Duodenal mucosa (tissue), 2 donors: Measurements from ENCODE around the gene ACBD4.

Source experiments
- H3K27ac ChIP-seq: one replicate; pipeline ENCODE4 v1.7.0; 2013; ENCODE audit warnings: low read depth, low read length
- H3K27me3 ChIP-seq, 2 donors: one replicate each; pipeline ENCODE4 v1.7.0; 2013; ENCODE audit warnings: low read length in 2 of 2, control low read depth in 1 of 2; ENCODE audit not compliant: insufficient read depth in 2 of 2, control insufficient read depth in 1 of 2
- H3K36me3 ChIP-seq, 2 donors: one replicate each; pipeline ENCODE4 v1.7.0; 2013; ENCODE audit warnings: low read length in 2 of 2, control low read depth in 1 of 2; ENCODE audit not compliant: insufficient read depth in 2 of 2, control insufficient read depth in 1 of 2
- H3K4me1 ChIP-seq, 2 donors: one replicate each; pipeline ENCODE4 v1.7.0; 2013; ENCODE audit warnings: low read length in 2 of 2, control low read depth in 1 of 2; ENCODE audit not compliant: insufficient read depth in 2 of 2, control insufficient read depth in 1 of 2
- H3K4me3 ChIP-seq, 2 donors: one replicate each; pipeline ENCODE4 v1.7.0; 2013; ENCODE audit warnings: low read length in 2 of 2, low read depth in 1 of 2
- H3K9ac ChIP-seq, 2 donors: one replicate each; pipeline ENCODE4 v1.7.0; 2013; ENCODE audit warnings: low read length in 2 of 2, low read depth in 1 of 2
- H3K9me3 ChIP-seq, 2 donors: one replicate each; pipeline ENCODE4 v1.7.0; 2013; ENCODE audit warnings: low read length in 2 of 2, control low read depth in 1 of 2; ENCODE audit not compliant: control insufficient read depth in 1 of 2

ACBD4 gene

DNA sequence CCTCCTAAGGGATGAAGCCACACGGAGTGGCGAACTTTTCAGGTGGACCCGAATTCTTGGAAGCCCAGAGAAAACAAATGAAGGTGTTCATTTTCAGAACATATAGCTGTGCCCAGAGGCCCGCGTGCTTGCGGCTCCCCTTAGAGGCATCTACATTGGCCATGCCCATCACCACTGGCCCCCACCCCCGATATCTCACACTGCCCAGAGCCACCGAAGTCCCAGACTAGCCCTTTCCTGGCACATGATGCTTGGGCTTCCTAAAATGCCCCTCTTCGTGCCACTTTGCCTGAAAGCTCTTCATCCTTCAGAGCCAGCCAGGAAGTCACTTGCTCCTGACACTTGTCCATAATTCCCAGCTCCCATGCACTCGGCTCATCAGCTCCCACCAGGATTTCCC, 10.7 kb downstream of the ACBD4 start:
- Histone ChIP-seq H3K27me3 (no peaks in the 10 kb centered on the region), H3K9ac (no peak overlapping the region), H3K27ac (no peak overlapping the region), H3K9me3 (no peaks in the 10 kb centered on the region), H3K4me1 (peaks cover 32 to 35% of the 10 kb centered on the region in 2 donors), H3K4me3 (no peak overlapping the region), H3K36me3 (no peaks in the 10 kb centered on the region)

- peaks cover 35 to 38% of the 10 kb centered on the region in 2 donors for H3K4me1 ChIP-seq
- H3K9me3 ChIP-seq, result no peaks in the 10 kb centered on the region
- H3K9ac ChIP-seq, result peak overlapping the region; percentile 87 to 94
- peak overlapping the region; percentile 95 for H3K27ac ChIP-seq
- H3K36me3 ChIP-seq, result no peaks in the 10 kb centered on the region
- H3K27me3 ChIP-seq, result no peaks in the 10 kb centered on the region
- peak overlapping the region; percentile 84 to 89 for H3K4me3 ChIP-seq
Observed at GRCh38 chr17:45146592-45146889, 11.1 kb downstream of the ACBD4 start.

GRCh38 chr17:45146890-45147580, 11.5 kb downstream of the ACBD4 start:
- Histone ChIP-seq H3K9ac (peak overlapping the region; percentile 87 to 94), H3K4me1 (peaks cover 39 to 42% of the 10 kb centered on the region in 2 donors), H3K9me3 (no peaks in the 10 kb centered on the region), H3K27ac (peak overlapping the region; percentile 95), H3K4me3 (peak overlapping the region; percentile 84 to 89), H3K27me3 (no peaks in the 10 kb centered on the region), H3K36me3 (no peaks in the 10 kb centered on the region)

DNA sequence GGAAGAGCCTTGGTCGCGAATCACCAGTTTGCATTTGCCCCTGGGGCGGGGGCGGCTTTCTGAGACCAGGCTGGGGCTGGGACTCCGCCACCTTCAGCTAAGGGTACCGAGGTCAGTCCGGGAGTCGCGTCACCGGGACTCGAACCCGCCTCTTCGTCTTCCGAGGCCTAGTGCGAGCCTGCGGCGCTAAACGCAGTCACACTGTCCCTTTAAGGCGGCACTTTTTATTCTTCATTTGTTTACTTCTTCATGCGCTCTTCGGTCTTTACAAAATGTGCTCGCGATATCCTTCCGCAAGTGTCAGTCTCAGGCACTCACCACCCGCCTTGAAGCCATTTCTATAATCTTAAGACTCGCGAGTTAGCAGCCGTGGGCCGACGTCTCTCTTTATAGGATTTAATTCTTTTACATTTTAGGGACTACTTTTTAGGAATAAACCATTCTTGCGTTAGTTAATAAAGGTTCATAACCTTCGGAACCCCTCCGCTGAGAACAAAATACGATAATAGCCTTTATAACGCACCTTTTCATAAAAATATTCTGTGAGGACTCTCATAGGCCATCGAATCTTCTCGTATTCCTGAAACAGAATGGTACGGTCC, 12.2 kb downstream of the ACBD4 start:
- H3K4me3 ChIP-seq, result peak overlapping the region; percentile 84 to 89
- peak overlapping the region; percentile 95 for H3K27ac ChIP-seq
- no peaks in the 10 kb centered on the region for H3K36me3 ChIP-seq
- peak overlapping the region; percentile 81 to 87 for H3K9ac ChIP-seq
- H3K27me3 ChIP-seq, result no peaks in the 10 kb centered on the region
- H3K4me1 ChIP-seq, result peaks cover 39 to 42% of the 10 kb centered on the region in 2 donors
- no peaks in the 10 kb centered on the region for H3K9me3 ChIP-seq

GRCh38 chr17:45148183-45149036, 12.9 kb downstream of the ACBD4 start, which contains the start of gene HEXIM1:
TSS of gene HEXIM1 (plus strand) at chr17:45148475. CDS start at chr17:45149191, 716 bp downstream.
- peaks cover 39% of the 10 kb centered on the region in 2 donors for H3K4me1 ChIP-seq
- H3K9ac ChIP-seq, result peak within 1 kb of the TSS; percentile 87 to 96
- H3K27me3 ChIP-seq, result no peaks in the 10 kb centered on the region
- no peaks in the 10 kb centered on the region for H3K9me3 ChIP-seq
- peak within 1 kb of the TSS; percentile 95 for H3K27ac ChIP-seq
- peak within 1 kb of the TSS; percentile 89 to 97 for H3K4me3 ChIP-seq
- H3K36me3 ChIP-seq, result no peaks in the 10 kb centered on the region

- H3K4me1 ChIP-seq, result peaks cover 37 to 39% of the 10 kb centered on the region in 2 donors
- H3K9ac ChIP-seq, result peak overlapping the region; percentile 86 to 96
- H3K9me3 ChIP-seq, result no peaks in the 10 kb centered on the region
- no peaks in the 10 kb centered on the region for H3K27me3 ChIP-seq
- H3K36me3 ChIP-seq, result no peaks in the 10 kb centered on the region
- peak overlapping the region; percentile 82 to 97 for H3K4me3 ChIP-seq
- H3K27ac ChIP-seq, result peak overlapping the region; percentile 89
Observed at GRCh38 chr17:45149037-45149668, 13.7 kb downstream of the ACBD4 start.

DNA sequence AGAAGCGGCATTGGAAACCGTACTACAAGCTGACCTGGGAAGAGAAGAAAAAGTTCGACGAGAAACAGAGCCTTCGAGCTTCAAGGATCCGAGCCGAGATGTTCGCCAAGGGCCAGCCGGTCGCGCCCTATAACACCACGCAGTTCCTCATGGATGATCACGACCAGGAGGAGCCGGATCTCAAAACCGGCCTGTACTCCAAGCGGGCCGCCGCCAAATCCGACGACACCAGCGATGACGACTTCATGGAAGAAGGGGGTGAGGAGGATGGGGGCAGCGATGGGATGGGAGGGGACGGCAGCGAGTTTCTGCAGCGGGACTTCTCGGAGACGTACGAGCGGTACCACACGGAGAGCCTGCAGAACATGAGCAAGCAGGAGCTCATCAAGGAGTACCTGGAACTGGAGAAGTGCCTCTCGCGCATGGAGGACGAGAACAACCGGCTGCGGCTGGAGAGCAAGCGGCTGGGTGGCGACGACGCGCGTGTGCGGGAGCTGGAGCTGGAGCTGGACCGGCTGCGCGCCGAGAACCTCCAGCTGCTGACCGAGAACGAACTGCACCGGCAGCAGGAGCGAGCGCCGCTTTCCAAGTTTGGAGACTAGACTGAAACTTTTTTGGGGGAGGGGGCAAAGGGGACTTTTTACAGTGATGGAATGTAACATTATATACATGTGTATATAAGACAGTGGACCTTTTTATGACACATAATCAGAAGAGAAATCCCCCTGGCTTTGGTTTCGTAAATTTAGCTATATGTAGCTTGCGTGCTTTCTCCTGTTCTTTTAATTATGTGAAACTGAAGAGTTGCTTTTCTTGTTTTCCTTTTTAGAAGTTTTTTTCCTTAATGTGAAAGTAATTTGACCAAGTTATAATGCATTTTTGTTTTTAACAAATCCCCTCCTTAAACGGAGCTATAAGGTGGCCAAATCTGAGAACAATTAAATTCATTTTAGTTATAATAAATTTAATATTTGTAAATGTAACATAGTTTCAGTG, 14.5 kb downstream of the ACBD4 start:
- H3K9ac ChIP-seq, result peak overlapping the region; percentile 86 to 96
- peak overlapping the region; percentile 89 for H3K27ac ChIP-seq
- H3K4me1 ChIP-seq, result peaks cover 32 to 34% of the 10 kb centered on the region in 2 donors
- H3K4me3 ChIP-seq, result peak overlapping the region; percentile 82 to 97
- no peaks in the 10 kb centered on the region for H3K27me3 ChIP-seq
- H3K36me3 ChIP-seq, result no peaks in the 10 kb centered on the region
- H3K9me3 ChIP-seq, result no peaks in the 10 kb centered on the region

GRCh38 chr17:45150911-45151809, 15.7 kb downstream of the ACBD4 start:
- Histone ChIP-seq H3K27ac (no peak overlapping the region), H3K27me3 (no peaks in the 10 kb centered on the region), H3K4me3 (peak overlapping the region; percentile 82 to 97), H3K9ac (peak overlapping the region; percentile 16 to 52), H3K4me1 (peaks cover 24 to 29% of the 10 kb centered on the region in 2 donors), H3K36me3 (no peaks in the 10 kb centered on the region), H3K9me3 (no peaks in the 10 kb centered on the region)
